Thyroid gland (tissue), 4 donors: Measurements from ENCODE around the gene FADD.
"Not testable (repeated sequence)": the region's sequence is repeated elsewhere in the genome, so short reads cannot be mapped to it uniquely, and the experiment has no call there.

Experiments used
- POLR2A ChIP-seq, 2 donors: fragments of 450-650 bp; IDR thresholded peaks; one replicate each; pipeline ENCODE4 v1.6.1; 2017; ENCODE audit warnings: antibody characterized with exemption in 2 of 2, mild to moderate bottlenecking in 2 of 2, moderate library complexity in 1 of 2
- TF ChIP-seq, protein P1 (sequence below), 6 experiments: fragments of 200-600 bp in 3 of 6; fragments of 450-650 bp in 3 of 6; sonication (generic) in 3 of 6; IDR thresholded peaks; one replicate each; pipeline ENCODE4 v1.5.1; 2016 to 2019; ENCODE audit warnings: antibody characterized with exemption in 6 of 6, mild to moderate bottlenecking in 2 of 6, inconsistent platforms in 1 of 6, moderate library complexity in 1 of 6

GRCh38 chr11:70218076-70218475 is 15.0 kb downstream of the FADD start:
- not testable (repeated sequence) for TF ChIP-seq POLR2A (IDR thresholded peaks at IDR 0.05)
- TF ChIP-seq, protein P1, sequence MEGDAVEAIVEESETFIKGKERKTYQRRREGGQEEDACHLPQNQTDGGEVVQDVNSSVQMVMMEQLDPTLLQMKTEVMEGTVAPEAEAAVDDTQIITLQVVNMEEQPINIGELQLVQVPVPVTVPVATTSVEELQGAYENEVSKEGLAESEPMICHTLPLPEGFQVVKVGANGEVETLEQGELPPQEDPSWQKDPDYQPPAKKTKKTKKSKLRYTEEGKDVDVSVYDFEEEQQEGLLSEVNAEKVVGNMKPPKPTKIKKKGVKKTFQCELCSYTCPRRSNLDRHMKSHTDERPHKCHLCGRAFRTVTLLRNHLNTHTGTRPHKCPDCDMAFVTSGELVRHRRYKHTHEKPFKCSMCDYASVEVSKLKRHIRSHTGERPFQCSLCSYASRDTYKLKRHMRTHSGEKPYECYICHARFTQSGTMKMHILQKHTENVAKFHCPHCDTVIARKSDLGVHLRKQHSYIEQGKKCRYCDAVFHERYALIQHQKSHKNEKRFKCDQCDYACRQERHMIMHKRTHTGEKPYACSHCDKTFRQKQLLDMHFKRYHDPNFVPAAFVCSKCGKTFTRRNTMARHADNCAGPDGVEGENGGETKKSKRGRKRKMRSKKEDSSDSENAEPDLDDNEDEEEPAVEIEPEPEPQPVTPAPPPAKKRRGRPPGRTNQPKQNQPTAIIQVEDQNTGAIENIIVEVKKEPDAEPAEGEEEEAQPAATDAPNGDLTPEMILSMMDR (IDR thresholded peaks at IDR 0.05) = not testable (repeated sequence)
